ENCODE measurements around the gene ADAM10.

DNA sequence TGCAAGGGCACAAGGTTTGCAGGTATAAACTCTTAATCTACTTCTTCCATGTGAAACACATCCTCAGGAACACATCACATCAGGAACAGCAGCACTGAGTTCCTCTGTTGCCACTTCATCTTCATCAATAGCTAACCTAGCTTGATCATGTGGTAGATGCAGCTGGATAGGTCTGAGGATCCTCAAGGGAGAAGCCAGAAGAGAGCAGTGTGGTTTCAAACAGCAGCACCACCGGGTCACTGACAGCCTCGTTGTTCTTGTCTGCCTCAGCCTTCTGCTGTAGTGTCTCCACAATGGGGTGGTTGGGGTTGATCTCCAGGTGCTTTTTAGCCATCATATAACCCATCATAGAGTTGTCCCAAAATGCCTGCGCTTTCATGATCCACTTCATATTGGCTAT is 58.8 kb downstream of the ADAM10 start:
- TF ChIP-seq CTCF (IDR thresholded peaks at IDR 0.05; ENCODE audit: insufficient read depth, low read length): no peak
- TF ChIP-seq POLR2AphosphoS5 (IDR thresholded peaks at IDR 0.05; ENCODE audit: low read depth): no peak

Measured in HL-60 (cell line).